BJ (cell line): ENCODE measurements around the gene SLAMF7. TPM values are rescaled to one million over a fixed set of nuclear protein-coding genes. Genes with fewer than 3 reads are reported as not detected.
A peak's percentile ranks its signal among the peaks of the same experiment; 100 is the strongest.
"Not testable (repeated sequence)": the region's sequence is repeated elsewhere in the genome, so short reads cannot be mapped to it uniquely, and the experiment has no call there.

ENCODE experiments used
- CTCF ChIA-PET: fragments of 350-600 bp; formaldehyde crosslinking; extraction: SDS; loops from one replicate; lab custom pipeline; 2021; ENCODE audit warnings: antibody characterized with exemption, inconsistent platforms; lab: Yijun Ruan, JAX
- POLR2A ChIA-PET: fragments of 300-600 bp; sonication (Branson Sonifier 250); formaldehyde crosslinking; extraction: SDS; loops from one replicate; lab custom pipeline; 2021; ENCODE audit warnings: antibody characterized with exemption; lab: Charles Lee
- DNase-seq: peaks from one replicate; pipeline ENCODE4 v3.0.0-alpha.2; 2011; ENCODE audit warnings: low read depth
- H3K27me3 ChIP-seq: 2 replicates; pipeline ENCODE4 v1.6.0; 2011; ENCODE audit warnings: low read length; ENCODE audit not compliant: control insufficient read depth, insufficient read depth
- H3K36me3 ChIP-seq: 2 replicates; pipeline ENCODE4 v1.5.1; 2011; ENCODE audit warnings: low read length; ENCODE audit not compliant: control insufficient read depth, insufficient read depth
- H3K4me3 ChIP-seq: 2 replicates; pipeline ENCODE4 v1.5.1; 2011; ENCODE audit warnings: low read depth, mild to moderate bottlenecking, control low read depth, low read length
- polyA plus RNA-seq: library from polyadenylated mRNA; depleted of rRNA; stranded (reverse); fragments of >200 nt; gene quantifications from 2 replicates; pipeline ENCODE4 v1.2.3, GENCODE V29; 2011
- TF ChIP-seq, protein P1 (sequence below): IDR thresholded peaks from 2 replicates; pipeline ENCODE4 v1.5.1; 2011; ENCODE audit warnings: low read depth, mild to moderate bottlenecking, control low read depth, inconsistent platforms, low read length, moderate library complexity; ENCODE audit not compliant: insufficient read depth

Gene SLAMF7
- polyA plus RNA-seq, 1 experiment = not detected

DNA sequence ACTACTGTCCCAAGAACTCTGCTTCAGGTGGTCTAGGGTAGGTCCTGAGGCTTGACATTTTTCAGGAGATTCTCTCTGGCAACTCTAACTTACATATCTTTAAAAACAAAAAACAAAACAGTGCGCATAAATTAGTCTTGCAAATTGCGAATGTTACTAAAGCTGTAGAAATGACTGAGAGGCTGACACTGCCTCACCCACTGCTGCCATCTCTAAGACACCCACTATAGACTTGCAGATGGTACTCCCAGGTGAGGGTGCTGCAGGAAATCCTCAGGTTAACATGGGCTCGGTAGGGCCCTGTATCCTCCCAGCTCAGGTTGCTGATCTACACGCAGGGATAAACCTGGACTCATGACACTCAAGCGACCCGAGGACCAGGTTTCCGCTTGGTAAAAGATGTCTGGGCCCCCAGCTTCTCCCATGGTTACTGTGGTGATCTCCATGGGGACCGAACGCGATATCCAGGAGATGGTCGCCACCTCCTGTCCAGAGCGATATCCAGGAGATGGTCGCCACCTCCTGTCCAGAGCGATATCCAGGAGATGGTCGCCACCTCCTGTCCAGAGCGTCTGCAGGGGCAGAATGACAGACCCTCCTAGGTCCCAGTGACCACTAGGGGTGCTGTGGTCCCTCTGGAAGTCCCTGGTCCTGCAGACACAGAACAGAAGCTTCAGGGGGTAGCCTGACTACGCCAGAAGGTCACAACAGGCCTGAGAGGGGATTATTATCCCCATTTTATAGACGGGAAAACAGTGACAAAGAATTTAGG, 40.8 kb downstream of the SLAMF7 start:
- H3K36me3 ChIP-seq = no peaks in the 10 kb centered on the region
- H3K4me3 ChIP-seq = no peak overlapping the region
- ChIA-PET CTCF (interaction anchor here (1.0 to 1.3 kb wide), 3 partner anchors 29 to 172 kb away, joined by 3 to 4 read pairs (median 4); no protein-coding TSS in a partner anchor), POLR2A (no interaction called here)
- no peak for DNase-seq
- H3K27me3 ChIP-seq = no peaks in the 10 kb centered on the region; the same call in 1 of the 2 replicates
- TF ChIP-seq, protein P1, sequence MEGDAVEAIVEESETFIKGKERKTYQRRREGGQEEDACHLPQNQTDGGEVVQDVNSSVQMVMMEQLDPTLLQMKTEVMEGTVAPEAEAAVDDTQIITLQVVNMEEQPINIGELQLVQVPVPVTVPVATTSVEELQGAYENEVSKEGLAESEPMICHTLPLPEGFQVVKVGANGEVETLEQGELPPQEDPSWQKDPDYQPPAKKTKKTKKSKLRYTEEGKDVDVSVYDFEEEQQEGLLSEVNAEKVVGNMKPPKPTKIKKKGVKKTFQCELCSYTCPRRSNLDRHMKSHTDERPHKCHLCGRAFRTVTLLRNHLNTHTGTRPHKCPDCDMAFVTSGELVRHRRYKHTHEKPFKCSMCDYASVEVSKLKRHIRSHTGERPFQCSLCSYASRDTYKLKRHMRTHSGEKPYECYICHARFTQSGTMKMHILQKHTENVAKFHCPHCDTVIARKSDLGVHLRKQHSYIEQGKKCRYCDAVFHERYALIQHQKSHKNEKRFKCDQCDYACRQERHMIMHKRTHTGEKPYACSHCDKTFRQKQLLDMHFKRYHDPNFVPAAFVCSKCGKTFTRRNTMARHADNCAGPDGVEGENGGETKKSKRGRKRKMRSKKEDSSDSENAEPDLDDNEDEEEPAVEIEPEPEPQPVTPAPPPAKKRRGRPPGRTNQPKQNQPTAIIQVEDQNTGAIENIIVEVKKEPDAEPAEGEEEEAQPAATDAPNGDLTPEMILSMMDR = peak; percentile 34

DNA sequence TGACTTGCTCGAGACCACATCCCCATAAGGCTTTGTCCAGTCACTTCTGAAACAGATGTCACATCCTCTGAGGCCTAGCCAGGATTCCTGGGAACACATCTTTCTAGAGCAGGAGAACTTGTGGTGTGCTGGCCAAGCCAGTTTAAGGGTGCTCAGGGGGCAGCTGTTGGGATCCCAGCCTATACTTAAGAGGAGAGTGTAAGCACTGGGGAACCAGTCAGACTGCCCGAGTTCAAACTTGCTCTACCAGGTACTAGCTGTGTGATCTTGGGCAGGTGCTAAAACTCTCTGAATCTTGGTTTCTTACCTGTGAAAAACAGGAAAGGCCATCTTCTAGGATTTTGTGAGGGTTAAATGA, 41.3 kb downstream of the SLAMF7 start:
- CTCF ChIA-PET = interaction anchor here (1.0 to 1.3 kb wide), 2 partner anchors 28 to 105 kb away, joined by 3 to 4 read pairs; no protein-coding TSS in a partner anchor
- POLR2A ChIA-PET = no interaction called here

DNA sequence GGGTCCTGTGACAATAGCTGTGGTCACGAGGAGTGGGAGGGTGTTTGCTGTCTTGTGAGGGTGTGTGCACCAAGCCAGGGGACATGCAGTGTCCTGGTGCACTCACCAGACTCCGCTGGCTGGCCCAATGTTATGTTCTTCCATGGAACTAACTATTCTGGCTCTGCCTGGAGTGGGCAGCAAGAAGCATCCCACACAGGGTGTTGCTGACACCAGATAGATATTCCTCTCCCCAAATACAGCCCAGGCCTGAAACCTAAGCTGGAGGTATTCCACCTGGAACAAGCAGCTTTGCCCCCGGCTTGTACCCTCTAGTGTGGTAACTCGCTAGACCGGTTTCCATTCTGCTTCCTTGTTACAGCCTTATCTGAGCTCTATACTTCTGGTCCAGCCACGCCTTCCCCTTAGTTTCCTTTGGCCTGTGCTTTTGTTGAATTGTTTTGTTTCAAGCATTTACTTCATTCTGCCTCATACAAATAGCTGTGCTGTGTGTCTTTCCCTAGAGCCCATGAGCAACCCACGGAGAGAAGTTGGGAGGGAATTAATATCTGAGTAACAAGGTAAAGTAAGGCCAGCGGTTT, 42.2 kb downstream of the SLAMF7 start:
- Histone ChIP-seq H3K36me3 (no peaks in the 10 kb centered on the region), H3K4me3 (no peak overlapping the region), H3K27me3 (no peaks in the 10 kb centered on the region)
- TF ChIP-seq, protein P1 = no peak
- CTCF ChIA-PET = interaction anchor here (1.3 to 1.5 kb wide), 3 partner anchors 27 to 170 kb away, joined by 4 read pairs; no protein-coding TSS in a partner anchor
- no peak for DNase-seq
- POLR2A ChIA-PET = no interaction called here

More for the DNA sequence above, 41.3 kb downstream of the SLAMF7 start:
- Histone ChIP-seq H3K36me3 (no peaks in the 10 kb centered on the region), H3K4me3 (no peak overlapping the region), H3K27me3 (no peaks in the 10 kb centered on the region)
- TF ChIP-seq, protein P1 = no peak
- DNase-seq = no peak

DNA sequence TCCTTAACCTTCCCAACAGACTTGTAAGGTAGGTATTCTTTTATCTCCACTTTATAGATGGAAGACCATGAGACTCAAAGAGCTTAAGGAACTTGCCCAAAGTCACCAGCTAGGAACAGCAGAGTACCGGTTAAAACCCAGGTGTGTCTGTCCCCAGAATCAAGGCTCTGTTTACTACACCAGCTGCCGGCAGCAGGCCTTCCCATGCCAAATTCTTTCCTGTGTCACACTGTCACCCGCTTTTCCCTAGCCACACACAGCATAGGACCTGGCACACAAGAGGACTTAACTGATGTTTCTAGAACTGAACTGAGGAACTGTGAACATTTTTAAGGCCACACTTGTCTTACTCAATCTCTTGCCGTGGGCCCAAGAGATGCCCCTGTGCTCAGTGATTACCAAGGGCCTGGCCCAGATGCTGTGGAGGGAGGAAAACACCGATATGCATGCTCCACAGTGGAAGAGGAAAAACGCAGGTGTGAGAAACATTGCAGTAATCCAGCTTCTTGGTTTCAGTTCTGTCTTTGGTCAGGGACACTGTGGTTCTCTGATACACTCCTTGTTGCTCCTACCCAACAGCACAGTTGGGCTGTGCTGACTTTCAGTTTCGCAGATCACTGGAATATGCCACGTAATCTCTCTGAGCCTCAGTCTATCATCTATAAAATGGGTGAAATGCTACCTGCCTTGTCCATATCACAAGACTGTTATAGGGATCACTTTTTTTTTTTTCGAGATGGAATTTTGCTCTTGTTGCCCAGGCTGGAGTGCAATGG, 43.1 kb downstream of the SLAMF7 start:
- no peaks in the 10 kb centered on the region for H3K36me3 ChIP-seq
- H3K27me3 ChIP-seq = no peaks in the 10 kb centered on the region
- TF ChIP-seq, protein P1 = no peak
- no peak for DNase-seq
- ChIA-PET POLR2A (no interaction called here), CTCF (interaction anchor here (1.4 to 1.5 kb wide), 2 partner anchors 106 to 169 kb away, joined by 4 read pairs; no protein-coding TSS in a partner anchor)
- no peak overlapping the region for H3K4me3 ChIP-seq

DNA sequence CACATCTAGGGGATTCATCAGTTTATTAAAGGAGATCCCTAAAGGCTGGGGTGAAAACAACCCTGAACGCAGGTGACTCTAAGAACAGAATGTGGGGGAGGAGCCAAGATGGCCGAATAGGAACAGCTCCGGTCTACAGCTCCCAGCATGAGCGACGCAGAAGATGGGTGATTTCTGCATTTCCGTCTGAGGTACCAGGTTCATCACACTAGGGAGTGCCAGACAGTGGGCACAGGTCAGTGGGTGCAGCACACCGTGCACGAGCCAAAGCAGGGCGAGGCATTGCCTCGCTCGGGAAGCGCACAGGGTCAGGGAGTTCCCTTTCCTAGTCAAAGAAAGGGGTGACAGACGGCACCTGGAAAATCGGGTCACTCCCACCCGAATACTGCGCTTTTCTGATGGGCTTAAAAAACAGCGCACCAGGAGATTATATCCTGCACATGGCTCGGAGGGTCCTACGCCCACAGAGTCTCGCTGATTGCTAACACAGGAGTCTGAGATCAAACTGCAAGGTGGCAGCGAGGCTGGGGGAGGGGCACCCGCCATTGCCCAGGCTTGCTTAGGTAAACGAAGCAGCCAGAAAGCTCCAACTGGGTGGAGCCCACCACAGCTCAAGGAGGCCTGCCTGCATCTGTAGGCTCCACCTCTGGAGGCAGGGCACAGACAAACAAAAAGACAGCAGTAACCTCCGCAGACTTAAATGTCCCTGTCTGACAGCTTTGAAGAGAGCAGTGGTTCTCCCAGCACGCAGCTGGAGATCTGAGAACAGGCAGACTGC, 44.1 kb downstream of the SLAMF7 start:
- H3K27me3 ChIP-seq, H3K4me3 ChIP-seq, H3K36me3 ChIP-seq, CTCF ChIA-PET, DNase-seq, POLR2A ChIA-PET: not testable (repeated sequence)
